DLD1 (cell line): ENCODE measurements around the gene SNHG17.

ENCODE experiments used
- in situ Hi-C: cut with HindIII; loops from 2 replicates; pipeline ENCODE4 v1.10.0; 2017; ENCODE audit warnings: low sequenced_read_pairs

SNHG17 gene

GRCh38 chr20:38377039-38377685 lies 58.0 kb downstream of the SNHG17 start:
- in situ Hi-C loops: loop anchor here (5.0 kb wide), 1 partner anchor 55 kb away; no protein-coding TSS in a partner anchor

- in situ Hi-C loops: no loop called here
Measured at GRCh38 chr20:38373898-38374297, 61.2 kb downstream of the SNHG17 start.

- in situ Hi-C loops: no loop called here
Measured at GRCh38 chr20:38373231-38373867, 61.8 kb downstream of the SNHG17 start.

GRCh38 chr20:38372806-38373205 lies 62.3 kb downstream of the SNHG17 start:
- in situ Hi-C loops: no loop called here
